ENCODE data around the gene ALDH16A1. TPM values are rescaled to one million over a fixed set of nuclear protein-coding genes. Genes with fewer than 3 reads are reported as not detected.
A peak's percentile ranks its signal among the peaks of the same experiment; 100 is the strongest.

Gene ALDH16A1
- total RNA-seq, 1 donor from 2014 or later = 61.4 TPM

GRCh38 chr19:49479975-49480628 lies 27.1 kb downstream of the ALDH16A1 start:
- Mint-ChIP-seq H3K4me3 (no peak overlapping the region), H3K9me3 (no peaks in the 10 kb centered on the region), H3K36me3 (ENCODE audit: low read depth) (peaks cover 15% of the 10 kb centered on the region), H3K27ac (no peak overlapping the region), H3K27me3 (no peaks in the 10 kb centered on the region), H3K4me1 (peaks cover 16% of the 10 kb centered on the region)
- ChIA-PET CTCF (no interaction called here), POLR2A (interaction anchor here (0.6 to 1.7 kb wide), 3 partner anchors 9 to 28 kb away, joined by 4 to 9 read pairs (median 5); no protein-coding TSS in a partner anchor)
- intact Hi-C loops (cut with micrococcal nuclease) = no loop called here
- no peak for ATAC-seq (ENCODE audit: low read depth)
- no peak for DNase-seq
- TF ChIP-seq CTCF (IDR thresholded peaks at IDR 0.05) = no peak

GRCh38 chr19:49481020-49481683 lies 28.1 kb downstream of the ALDH16A1 start:
- Mint-ChIP-seq H3K9me3 (no peaks in the 10 kb centered on the region), H3K36me3 (ENCODE audit: low read depth) (peaks cover 19% of the 10 kb centered on the region), H3K4me3 (no peak overlapping the region), H3K4me1 (peaks cover 6% of the 10 kb centered on the region), H3K27ac (no peak overlapping the region), H3K27me3 (no peaks in the 10 kb centered on the region)
- CTCF ChIA-PET = no interaction called here
- no peak for TF ChIP-seq CTCF (IDR thresholded peaks at IDR 0.05)
- intact Hi-C loops (cut with micrococcal nuclease) = no loop called here
- DNase-seq = no peak
- ATAC-seq (ENCODE audit: low read depth) = no peak
- POLR2A ChIA-PET = interaction anchor here (0.6 to 1.2 kb wide), 3 partner anchors 11 to 196 kb away, joined by 3 to 5 read pairs (median 4); partner anchors contain the start of gene PRMT1

GRCh38 chr19:49486232-49486631 lies 33.2 kb downstream of the ALDH16A1 start:
- H3K9me3 Mint-ChIP-seq = no peaks in the 10 kb centered on the region
- H3K36me3 Mint-ChIP-seq (ENCODE audit: low read depth) = peaks cover 55% of the 10 kb centered on the region
- ATAC-seq (ENCODE audit: low read depth) (no peak), DNase-seq (no peak)
- H3K4me1 Mint-ChIP-seq = peaks cover 32% of the 10 kb centered on the region
- no peak for TF ChIP-seq CTCF (IDR thresholded peaks at IDR 0.05)
- H3K27me3 Mint-ChIP-seq = peaks cover 2% of the 10 kb centered on the region
- intact Hi-C loops (cut with micrococcal nuclease) = loop anchor here (2.0 kb wide), 1 partner anchor 17 kb away; no protein-coding TSS in a partner anchor
- ChIA-PET POLR2A (interaction anchor here (0.7 to 3.0 kb wide), 2 partner anchors 9 to 443 kb away, joined by 3 to 35 read pairs; partner anchors contain the start of gene RPS11), CTCF (no interaction called here)
- H3K4me3 Mint-ChIP-seq = no peak overlapping the region
- peak overlapping the region; percentile 53 for H3K27ac Mint-ChIP-seq

- peak overlapping the region; percentile 93 for H3K4me3 Mint-ChIP-seq
- DNase-seq (no peak), ATAC-seq (ENCODE audit: low read depth) (no peak)
- H3K27me3 Mint-ChIP-seq = peaks cover 2% of the 10 kb centered on the region
- ChIA-PET POLR2A (interaction anchor here (0.7 to 2.9 kb wide), 10 partner anchors 8 to 443 kb away, joined by 3 to 28 read pairs (median 6); partner anchors contain the start of genes ALDH16A1, FLT3LG, PIH1D1 and SCAF1), CTCF (no interaction called here)
- peaks cover 57% of the 10 kb centered on the region for H3K36me3 Mint-ChIP-seq (ENCODE audit: low read depth)
- peak overlapping the region; percentile 91 for H3K27ac Mint-ChIP-seq
- peaks cover 34% of the 10 kb centered on the region for H3K4me1 Mint-ChIP-seq
- H3K9me3 Mint-ChIP-seq = no peaks in the 10 kb centered on the region
- TF ChIP-seq CTCF (IDR thresholded peaks at IDR 0.05) = no peak
- intact Hi-C loops (cut with micrococcal nuclease) = loop anchor here (1.0 to 2.0 kb wide), 5 partner anchors 10 to 191 kb away; partner anchors contain the start of genes ALDH16A1, FLT3LG, PRMT1 and RPS11
These were observed 33.8 kb downstream of the ALDH16A1 start for GRCh38 chr19:49486710-49487276.
